ENCODE measurements around the gene CAPN12. TPM values are rescaled to one million over a fixed set of nuclear protein-coding genes. Genes with fewer than 3 reads are reported as not detected.
A peak's percentile ranks its signal among the peaks of the same experiment; 100 is the strongest.

CAPN12 gene
- total RNA-seq, 1 experiment from 2014 or later: not detected

- H3K27ac Mint-ChIP-seq (ENCODE audit: low read depth, unreplicated experiment): no peak overlapping the region
- ChIA-PET POLR2A (interaction anchor here (1.2 to 2.1 kb wide), 5 partner anchors 8 to 114 kb away, joined by 3 to 8 read pairs (median 3); no protein-coding TSS in a partner anchor), CTCF (no interaction called here)
- no peak overlapping the region for H3K4me3 Mint-ChIP-seq (ENCODE audit: unreplicated experiment)
- H3K27me3 Mint-ChIP-seq (ENCODE audit: insufficient read depth, unreplicated experiment): no peaks in the 10 kb centered on the region
- TF ChIP-seq, protein P1, sequence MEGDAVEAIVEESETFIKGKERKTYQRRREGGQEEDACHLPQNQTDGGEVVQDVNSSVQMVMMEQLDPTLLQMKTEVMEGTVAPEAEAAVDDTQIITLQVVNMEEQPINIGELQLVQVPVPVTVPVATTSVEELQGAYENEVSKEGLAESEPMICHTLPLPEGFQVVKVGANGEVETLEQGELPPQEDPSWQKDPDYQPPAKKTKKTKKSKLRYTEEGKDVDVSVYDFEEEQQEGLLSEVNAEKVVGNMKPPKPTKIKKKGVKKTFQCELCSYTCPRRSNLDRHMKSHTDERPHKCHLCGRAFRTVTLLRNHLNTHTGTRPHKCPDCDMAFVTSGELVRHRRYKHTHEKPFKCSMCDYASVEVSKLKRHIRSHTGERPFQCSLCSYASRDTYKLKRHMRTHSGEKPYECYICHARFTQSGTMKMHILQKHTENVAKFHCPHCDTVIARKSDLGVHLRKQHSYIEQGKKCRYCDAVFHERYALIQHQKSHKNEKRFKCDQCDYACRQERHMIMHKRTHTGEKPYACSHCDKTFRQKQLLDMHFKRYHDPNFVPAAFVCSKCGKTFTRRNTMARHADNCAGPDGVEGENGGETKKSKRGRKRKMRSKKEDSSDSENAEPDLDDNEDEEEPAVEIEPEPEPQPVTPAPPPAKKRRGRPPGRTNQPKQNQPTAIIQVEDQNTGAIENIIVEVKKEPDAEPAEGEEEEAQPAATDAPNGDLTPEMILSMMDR (IDR thresholded peaks at IDR 0.05; ENCODE audit: unreplicated experiment): no peak
- BruUV-seq (replicated peaks): TSS peak; percentile 71
- no peaks in the 10 kb centered on the region for H3K9me3 Mint-ChIP-seq (ENCODE audit: unreplicated experiment)
- no peak for DNase-seq (ENCODE audit: unreplicated experiment)
- peaks cover 5% of the 10 kb centered on the region for H3K4me1 Mint-ChIP-seq (ENCODE audit: insufficient read depth, unreplicated experiment)
- H3K36me3 Mint-ChIP-seq (ENCODE audit: insufficient read depth, unreplicated experiment): peaks cover 87% of the 10 kb centered on the region
- intact Hi-C loops (cut with micrococcal nuclease): no loop called here
Measured at GRCh38 chr19:38723990-38724854, 20.1 kb downstream of the CAPN12 start.

GRCh38 chr19:38723606-38723965, 20.7 kb downstream of the CAPN12 start:
- no peak for DNase-seq (ENCODE audit: unreplicated experiment)
- intact Hi-C loops (cut with micrococcal nuclease): no loop called here
- ChIA-PET POLR2A (interaction anchor here (1.2 to 2.1 kb wide), 3 partner anchors 9 to 114 kb away, joined by 3 to 7 read pairs (median 3); no protein-coding TSS in a partner anchor), CTCF (interaction anchor here (0.6 to 1.4 kb wide), 4 partner anchors 37 to 180 kb away, joined by 3 to 7 read pairs (median 4); no protein-coding TSS in a partner anchor)
- Mint-ChIP-seq H3K27ac (ENCODE audit: low read depth, unreplicated experiment) (no peak overlapping the region), H3K36me3 (ENCODE audit: insufficient read depth, unreplicated experiment) (peaks cover 87% of the 10 kb centered on the region), H3K27me3 (ENCODE audit: insufficient read depth, unreplicated experiment) (no peaks in the 10 kb centered on the region), H3K4me1 (ENCODE audit: insufficient read depth, unreplicated experiment) (peaks cover 12% of the 10 kb centered on the region), H3K9me3 (ENCODE audit: unreplicated experiment) (no peaks in the 10 kb centered on the region), H3K4me3 (ENCODE audit: unreplicated experiment) (no peak overlapping the region)
- no TSS peak for BruUV-seq (replicated peaks)
- TF ChIP-seq, protein P1 (IDR thresholded peaks at IDR 0.05; ENCODE audit: unreplicated experiment): no peak

DNA sequence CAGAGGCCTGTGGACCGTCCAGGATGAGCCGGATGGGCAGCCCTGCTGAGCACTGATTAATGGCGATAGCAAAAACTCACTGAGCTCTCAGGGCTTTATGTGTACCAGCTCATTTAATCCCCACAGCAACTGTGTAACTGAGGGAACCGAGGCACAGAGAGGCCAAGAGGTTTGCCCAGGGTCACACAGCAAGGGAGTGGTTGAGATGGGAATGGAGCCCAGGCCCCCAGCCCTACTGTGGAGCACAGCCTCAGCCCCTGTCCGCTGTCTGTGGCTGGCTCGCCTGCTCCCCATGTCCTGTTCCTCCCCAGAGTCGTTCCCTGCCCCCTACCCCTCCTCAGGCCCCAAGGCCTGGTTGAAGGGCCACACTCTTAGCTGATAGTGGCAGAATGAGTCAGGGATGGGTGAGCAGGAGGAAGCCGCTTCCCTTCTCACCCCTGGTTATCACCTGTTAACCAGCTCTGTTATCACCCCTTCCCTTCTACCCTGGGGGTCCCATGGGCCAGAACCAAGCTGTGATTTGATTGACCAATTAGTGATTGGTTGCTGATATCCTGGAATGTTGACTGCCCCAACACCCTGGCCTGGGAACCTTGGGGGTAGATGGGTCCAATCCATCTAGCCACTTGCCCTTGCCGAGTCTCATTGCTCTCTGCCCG, 21.2 kb downstream of the CAPN12 start:
- ChIA-PET POLR2A (interaction anchor here (0.9 to 2.1 kb wide), 5 partner anchors 9 to 115 kb away, joined by 3 to 7 read pairs (median 3); no protein-coding TSS in a partner anchor), CTCF (interaction anchor here (0.6 to 1.4 kb wide), 7 partner anchors 22 to 209 kb away, joined by 3 to 7 read pairs (median 3); no protein-coding TSS in a partner anchor)
- TF ChIP-seq, protein P1 (IDR thresholded peaks at IDR 0.05; ENCODE audit: unreplicated experiment): no peak
- no TSS peak for BruUV-seq (replicated peaks)
- no peak for DNase-seq (ENCODE audit: unreplicated experiment)
- intact Hi-C loops (cut with micrococcal nuclease): no loop called here
- Mint-ChIP-seq H3K36me3 (ENCODE audit: insufficient read depth, unreplicated experiment) (peaks cover 89% of the 10 kb centered on the region), H3K9me3 (ENCODE audit: unreplicated experiment) (no peaks in the 10 kb centered on the region), H3K4me3 (ENCODE audit: unreplicated experiment) (no peak overlapping the region), H3K27ac (ENCODE audit: low read depth, unreplicated experiment) (no peak overlapping the region), H3K27me3 (ENCODE audit: insufficient read depth, unreplicated experiment) (no peaks in the 10 kb centered on the region), H3K4me1 (ENCODE audit: insufficient read depth, unreplicated experiment) (peaks cover 13% of the 10 kb centered on the region)
